ENCODE data around the gene KATNBL1. TPM values are rescaled to one million over a fixed set of nuclear protein-coding genes. Genes with fewer than 3 reads are reported as not detected.
"Not testable (repeated sequence)": the region's sequence is repeated elsewhere in the genome, so short reads cannot be mapped to it uniquely, and the experiment has no call there.

KATNBL1 gene
- total RNA-seq, 4 donors from 2014 or later: 39.8 to 66.6 (median 50.5) TPM

DNA sequence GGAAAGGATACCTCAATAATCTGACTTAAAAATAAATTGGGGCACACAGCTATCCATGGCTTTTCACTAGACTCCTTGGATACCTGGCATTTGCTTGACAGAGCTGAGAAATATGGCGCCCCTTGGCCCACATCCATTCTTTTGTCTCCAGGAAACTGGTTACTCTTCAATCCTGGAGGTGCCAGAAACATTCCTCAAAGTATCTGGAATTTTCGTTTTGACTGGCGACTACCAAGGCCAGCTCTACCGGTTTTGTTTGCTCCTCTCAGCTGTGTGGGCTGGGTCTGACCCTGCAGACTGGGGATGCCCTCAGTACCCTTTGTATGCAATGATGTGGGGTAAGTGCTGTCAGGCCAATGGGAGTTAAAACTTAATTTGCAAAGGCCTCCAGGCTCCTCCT is 27.0 kb downstream of the KATNBL1 start:
- no peaks in the 10 kb centered on the region for H3K4me1 ChIP-seq
- no peak for TF ChIP-seq POLR2A (IDR thresholded peaks at IDR 0.05)
- TF ChIP-seq, protein P1, sequence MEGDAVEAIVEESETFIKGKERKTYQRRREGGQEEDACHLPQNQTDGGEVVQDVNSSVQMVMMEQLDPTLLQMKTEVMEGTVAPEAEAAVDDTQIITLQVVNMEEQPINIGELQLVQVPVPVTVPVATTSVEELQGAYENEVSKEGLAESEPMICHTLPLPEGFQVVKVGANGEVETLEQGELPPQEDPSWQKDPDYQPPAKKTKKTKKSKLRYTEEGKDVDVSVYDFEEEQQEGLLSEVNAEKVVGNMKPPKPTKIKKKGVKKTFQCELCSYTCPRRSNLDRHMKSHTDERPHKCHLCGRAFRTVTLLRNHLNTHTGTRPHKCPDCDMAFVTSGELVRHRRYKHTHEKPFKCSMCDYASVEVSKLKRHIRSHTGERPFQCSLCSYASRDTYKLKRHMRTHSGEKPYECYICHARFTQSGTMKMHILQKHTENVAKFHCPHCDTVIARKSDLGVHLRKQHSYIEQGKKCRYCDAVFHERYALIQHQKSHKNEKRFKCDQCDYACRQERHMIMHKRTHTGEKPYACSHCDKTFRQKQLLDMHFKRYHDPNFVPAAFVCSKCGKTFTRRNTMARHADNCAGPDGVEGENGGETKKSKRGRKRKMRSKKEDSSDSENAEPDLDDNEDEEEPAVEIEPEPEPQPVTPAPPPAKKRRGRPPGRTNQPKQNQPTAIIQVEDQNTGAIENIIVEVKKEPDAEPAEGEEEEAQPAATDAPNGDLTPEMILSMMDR (IDR thresholded peaks at IDR 0.05): no peak
- WGBS, 2 donors: 52 to 53% methylated on average over 4 of the region's 4 CpGs
- no peaks in the 10 kb centered on the region for H3K27me3 ChIP-seq
- no peaks in the 10 kb centered on the region for H3K9me3 ChIP-seq
- H3K36me3 ChIP-seq: no peaks in the 10 kb centered on the region
- no peak overlapping the region for H3K4me3 ChIP-seq (replicated peaks in 1 of 3)
- intact Hi-C loops (cut with DNase I): no loop called here
- DNase-seq: no peak
- H3K27ac ChIP-seq: no peak overlapping the region

DNA sequence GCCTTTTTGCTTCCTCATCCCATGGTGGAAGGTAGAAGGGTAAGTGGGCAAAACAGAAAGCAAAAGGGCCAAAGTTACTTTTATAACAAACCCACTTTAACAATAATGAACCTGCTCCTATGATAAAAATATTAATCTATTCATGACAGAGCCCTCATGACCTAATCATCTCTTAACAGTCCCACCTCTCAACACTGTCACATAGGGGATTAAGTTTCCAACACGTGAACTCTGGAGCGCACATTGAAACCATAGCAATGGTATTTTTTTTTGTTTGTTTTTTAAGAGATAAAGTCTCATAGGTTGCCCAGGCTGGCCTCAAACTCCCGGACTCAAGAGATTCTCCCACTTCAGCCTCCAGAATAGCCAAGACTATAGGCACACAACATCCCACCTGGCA is 30.7 kb downstream of the KATNBL1 start:
- TF ChIP-seq, protein P1 (IDR thresholded peaks at IDR 0.05): no peak
- no peak for TF ChIP-seq POLR2A (IDR thresholded peaks at IDR 0.05)
- H3K27me3 ChIP-seq: no peaks in the 10 kb centered on the region
- DNase-seq: no peak
- H3K27ac ChIP-seq: no peak overlapping the region
- H3K4me3 ChIP-seq (replicated peaks in 1 of 3): no peak overlapping the region
- no peaks in the 10 kb centered on the region for H3K9me3 ChIP-seq
- H3K4me1 ChIP-seq: no peaks in the 10 kb centered on the region
- H3K36me3 ChIP-seq: no peaks in the 10 kb centered on the region
- intact Hi-C loops (cut with DNase I): no loop called here
- WGBS, 2 donors: 95 to 96% methylated on average over 3 of the region's 3 CpGs

- DNase-seq; intact Hi-C loops (cut with DNase I): not testable (repeated sequence)
- 91 to 92% methylated on average over 14 of the region's 14 CpGs for WGBS, 2 donors
Observed at GRCh38 chr15:34165987-34166573, 43.8 kb downstream of the KATNBL1 start.

GRCh38 chr15:34161329-34161963 is 48.5 kb downstream of the KATNBL1 start:
- no peak for DNase-seq
- Histone ChIP-seq H3K36me3 (peaks cover 3 to 5% of the 10 kb centered on the region in 2 donors), H3K27me3 (no peaks in the 10 kb centered on the region), H3K4me3 (replicated peaks in 1 of 3) (no peak overlapping the region), H3K9me3 (no peaks in the 10 kb centered on the region), H3K4me1 (no peaks in the 10 kb centered on the region), H3K27ac (no peak overlapping the region)
- TF ChIP-seq POLR2A (IDR thresholded peaks at IDR 0.05): no peak
- TF ChIP-seq, protein P1 (IDR thresholded peaks at IDR 0.05): no peak
- 86 to 93% methylated on average over 9 of the region's 9 CpGs for WGBS, 2 donors
- intact Hi-C loops (cut with DNase I): no loop called here

More at GRCh38 chr15:34165987-34166573, 43.8 kb downstream of the KATNBL1 start:
- H3K4me3 ChIP-seq (replicated peaks in 1 of 3); H3K27ac ChIP-seq; H3K9me3 ChIP-seq; H3K27me3 ChIP-seq; H3K36me3 ChIP-seq; H3K4me1 ChIP-seq: not testable (repeated sequence)

DNA sequence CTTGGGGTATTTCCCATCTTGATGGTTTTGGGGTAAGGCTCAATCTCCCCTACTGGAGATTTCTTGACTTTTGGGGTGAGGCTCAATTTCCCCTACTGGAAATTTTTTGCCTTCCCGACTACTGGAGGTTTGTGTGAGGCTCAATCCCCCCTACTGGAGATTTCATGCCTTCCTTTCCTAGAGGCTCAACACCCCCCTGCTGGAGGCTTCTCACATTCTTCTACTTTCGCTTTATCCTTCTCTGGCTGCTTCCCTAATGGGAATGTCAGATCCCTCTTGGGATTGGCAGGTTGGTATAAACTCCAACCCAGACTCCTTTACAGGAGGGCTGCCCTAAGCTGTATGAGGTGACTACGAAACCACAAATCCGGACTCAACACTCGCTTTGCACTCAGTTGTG is 49.2 kb downstream of the KATNBL1 start:
- no peak for TF ChIP-seq POLR2A (IDR thresholded peaks at IDR 0.05)
- TF ChIP-seq, protein P1 (IDR thresholded peaks at IDR 0.05): no peak
- H3K9me3 ChIP-seq: no peaks in the 10 kb centered on the region
- 90 to 98% methylated on average over 5 of the region's 5 CpGs for WGBS, 2 donors

More for the DNA sequence above, 49.2 kb downstream of the KATNBL1 start:
- DNase-seq: no peak
- Histone ChIP-seq H3K4me3 (replicated peaks in 1 of 3) (no peak overlapping the region), H3K36me3 (peaks cover 3 to 5% of the 10 kb centered on the region in 2 donors), H3K27ac (no peak overlapping the region), H3K27me3 (no peaks in the 10 kb centered on the region), H3K4me1 (no peaks in the 10 kb centered on the region)
- intact Hi-C loops (cut with DNase I): no loop called here

Data from thyroid gland (tissue), 4 donors.